ENCODE data around the gene PHPT1. TPM values are rescaled to one million over a fixed set of nuclear protein-coding genes. Genes with fewer than 3 reads are reported as not detected.

The PHPT1 gene
- total and polyA plus RNA-seq, 2 experiments from 2014 or later, result 101 to 390 TPM

GRCh38 chr9:136854113-136854841 is 5.1 kb downstream of the PHPT1 start:
- Histone ChIP-seq H3K27me3 (no peaks in the 10 kb centered on the region), H3K4me3 (no peak overlapping the region), H3K9me3 (ENCODE audit: low read depth) (no peaks in the 10 kb centered on the region), H3K36me3 (replicated peaks; ENCODE audit: insufficient read depth, low read depth) (no peaks in the 10 kb centered on the region), H3K4me1 (ENCODE audit: insufficient read depth) (peaks cover 17% of the 10 kb centered on the region), H2AFZ (no peak overlapping the region), H3K9me2 (replicated peaks; ENCODE audit: insufficient read depth) (no peaks in the 10 kb centered on the region), H3K4me2 (no peak overlapping the region), H4K20me1 (ENCODE audit: insufficient read depth, poor library complexity, severe bottlenecking) (peaks cover 12% of the 10 kb centered on the region), H3K27ac (no peak overlapping the region), H3K79me2 (peaks cover 12% of the 10 kb centered on the region)
- no peak for DNase-seq (ENCODE audit: low spot score)
- WGBS (ENCODE audit: low lambda C conversion rate, missing lambda C conversion rate), result 83% methylated on average over 20 of the region's 30 CpGs
- no peak for TF ChIP-seq EZH2 (IDR thresholded peaks at IDR 0.05; ENCODE audit: borderline replicate concordance)
- no peak for TF ChIP-seq CTCF (IDR thresholded peaks at IDR 0.05; ENCODE audit: poor library complexity)
- TF ChIP-seq EZH2phosphoT487 (IDR thresholded peaks at IDR 0.05; ENCODE audit: low read depth, severe bottlenecking, unreplicated experiment), result no peak

- Histone ChIP-seq H3K79me2 (peaks cover 9% of the 10 kb centered on the region), H3K4me1 (ENCODE audit: insufficient read depth) (peaks cover 22% of the 10 kb centered on the region), H2AFZ (no peak overlapping the region), H3K27me3 (no peaks in the 10 kb centered on the region), H3K9me3 (ENCODE audit: low read depth) (no peaks in the 10 kb centered on the region), H4K20me1 (ENCODE audit: insufficient read depth, poor library complexity, severe bottlenecking) (peaks cover 8% of the 10 kb centered on the region), H3K4me2 (no peak overlapping the region), H3K36me3 (replicated peaks; ENCODE audit: insufficient read depth, low read depth) (no peaks in the 10 kb centered on the region), H3K4me3 (no peak overlapping the region), H3K9me2 (replicated peaks; ENCODE audit: insufficient read depth) (no peaks in the 10 kb centered on the region), H3K27ac (no peak overlapping the region)
- 91% methylated on average over 21 of the region's 23 CpGs for WGBS (ENCODE audit: low lambda C conversion rate, missing lambda C conversion rate)
- TF ChIP-seq EZH2 (IDR thresholded peaks at IDR 0.05; ENCODE audit: borderline replicate concordance) (no peak), EZH2phosphoT487 (IDR thresholded peaks at IDR 0.05; ENCODE audit: low read depth, severe bottlenecking, unreplicated experiment) (no peak), CTCF (IDR thresholded peaks at IDR 0.05; ENCODE audit: poor library complexity) (no peak)
- DNase-seq (ENCODE audit: low spot score), result no peak
Observed at GRCh38 chr9:136854842-136855460, 5.7 kb downstream of the PHPT1 start.

- no peak overlapping the region for H3K27ac ChIP-seq
- H4K20me1 ChIP-seq (ENCODE audit: insufficient read depth, poor library complexity, severe bottlenecking), result peaks cover 2% of the 10 kb centered on the region
- H3K27me3 ChIP-seq, result no peaks in the 10 kb centered on the region
- no peaks in the 10 kb centered on the region for H3K9me2 ChIP-seq (replicated peaks; ENCODE audit: insufficient read depth)
- no peak overlapping the region for H3K4me2 ChIP-seq
- H3K36me3 ChIP-seq (replicated peaks; ENCODE audit: insufficient read depth, low read depth), result no peaks in the 10 kb centered on the region
- H3K79me2 ChIP-seq, result peaks cover 3% of the 10 kb centered on the region
- H3K4me3 ChIP-seq, result no peak overlapping the region
- no peak for TF ChIP-seq CTCF (IDR thresholded peaks at IDR 0.05; ENCODE audit: poor library complexity)
- no peak for TF ChIP-seq EZH2 (IDR thresholded peaks at IDR 0.05; ENCODE audit: borderline replicate concordance)
- no peak for TF ChIP-seq EZH2phosphoT487 (IDR thresholded peaks at IDR 0.05; ENCODE audit: low read depth, severe bottlenecking, unreplicated experiment)
- no peak for DNase-seq (ENCODE audit: low spot score)
- no peak overlapping the region for H2AFZ ChIP-seq
- whole genome bisulfite sequencing (ENCODE audit: low lambda C conversion rate, missing lambda C conversion rate), result 90% methylated on average over 26 of the region's 26 CpGs
- H3K9me3 ChIP-seq (ENCODE audit: low read depth), result no peaks in the 10 kb centered on the region
- H3K4me1 ChIP-seq (ENCODE audit: insufficient read depth), result peaks cover 19% of the 10 kb centered on the region
Observed at GRCh38 chr9:136855461-136856078, 6.4 kb downstream of the PHPT1 start.

Data from hepatocyte (in vitro differentiated cells).